Colon (tissue), 2 donors: Measurements from ENCODE around the gene CSGALNACT2.

Source experiments
- FAIRE-seq: peaks from 2 replicates; lab custom pipeline; 2012; peaks lifted over from hg19 to GRCh38; lab: Jason Lieb, UNC
- donor health status: control.
- donor health status: control.

CSGALNACT2 gene

DNA sequence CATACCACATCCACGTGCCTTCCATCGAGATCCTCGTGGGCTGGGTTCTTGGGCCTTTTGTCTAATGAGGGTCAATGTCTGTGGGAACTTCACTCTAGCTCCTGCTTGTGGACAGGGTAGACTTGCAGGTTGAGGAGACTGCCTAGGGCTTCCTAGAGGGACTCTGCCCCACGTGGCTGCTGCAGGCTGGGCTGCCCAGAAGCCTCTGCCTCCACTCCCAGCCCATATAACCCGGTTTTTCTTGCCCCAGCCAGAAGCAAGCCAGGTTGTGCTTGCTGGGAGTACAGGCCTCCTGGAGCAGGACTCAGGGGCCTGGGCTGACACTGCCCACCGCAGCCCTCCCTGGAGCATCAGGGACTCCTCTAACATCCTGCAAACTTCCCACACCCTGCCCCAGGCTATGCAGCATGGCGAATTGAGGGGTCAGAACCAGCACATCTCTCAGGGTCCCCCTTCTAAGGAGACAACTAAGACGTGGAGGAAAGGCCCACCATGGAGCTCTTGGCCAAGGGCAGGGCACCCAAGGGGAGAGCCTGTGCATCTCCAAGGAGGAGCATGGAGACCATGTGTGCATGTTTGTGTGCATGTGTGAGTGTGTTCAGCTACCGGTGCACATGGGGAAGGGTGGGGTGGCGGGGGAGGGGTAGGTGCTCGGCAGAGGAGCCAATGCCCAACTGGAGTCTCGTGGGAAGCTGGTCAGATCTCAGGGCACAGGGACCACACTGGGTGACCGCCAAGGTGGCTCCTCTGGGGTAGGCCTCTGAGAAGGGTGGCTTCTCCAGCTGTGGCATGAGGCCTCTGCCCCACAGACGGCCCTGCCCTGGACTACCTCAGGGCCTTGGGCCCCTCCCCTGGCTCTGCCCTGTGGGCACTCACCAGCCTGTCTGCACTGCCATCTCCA, 66.0 kb downstream of the CSGALNACT2 start:
- no peak for FAIRE-seq

DNA sequence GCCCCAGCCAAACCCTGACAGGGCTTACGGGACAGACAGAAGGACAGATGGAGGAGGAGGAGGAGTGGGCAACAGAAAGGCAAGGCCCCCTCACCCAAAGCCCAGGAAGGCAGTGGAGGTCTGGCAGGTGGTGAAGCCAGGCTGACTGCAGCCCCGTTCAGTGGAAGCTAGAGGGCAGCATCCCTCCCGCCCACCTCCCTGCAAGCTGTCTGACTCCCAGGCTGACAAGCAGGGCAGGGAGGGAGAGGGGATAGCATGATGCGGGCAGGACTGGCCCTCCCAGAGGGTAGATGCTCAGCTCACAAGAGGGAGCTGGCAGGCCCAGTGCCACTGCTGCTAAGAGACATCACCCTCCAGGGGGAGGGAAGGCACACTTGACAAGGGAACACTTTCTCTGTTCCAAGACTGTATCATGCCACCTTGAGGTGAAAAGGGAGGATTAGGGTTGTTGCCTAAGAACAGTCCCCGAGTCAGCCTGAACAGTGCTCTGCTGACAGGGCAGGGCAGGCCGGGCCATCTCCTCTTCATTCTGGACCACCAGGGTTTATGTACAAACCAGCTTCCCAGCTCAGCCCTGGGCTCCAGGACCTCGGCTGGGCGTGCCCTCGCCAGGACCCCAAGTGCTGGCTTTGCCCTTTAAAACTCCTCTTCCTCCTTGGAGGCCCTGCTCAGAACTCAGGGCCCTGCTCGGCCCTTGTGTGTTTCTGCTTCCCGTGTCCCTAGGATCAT, 66.9 kb downstream of the CSGALNACT2 start:
- FAIRE-seq = no peak

DNA sequence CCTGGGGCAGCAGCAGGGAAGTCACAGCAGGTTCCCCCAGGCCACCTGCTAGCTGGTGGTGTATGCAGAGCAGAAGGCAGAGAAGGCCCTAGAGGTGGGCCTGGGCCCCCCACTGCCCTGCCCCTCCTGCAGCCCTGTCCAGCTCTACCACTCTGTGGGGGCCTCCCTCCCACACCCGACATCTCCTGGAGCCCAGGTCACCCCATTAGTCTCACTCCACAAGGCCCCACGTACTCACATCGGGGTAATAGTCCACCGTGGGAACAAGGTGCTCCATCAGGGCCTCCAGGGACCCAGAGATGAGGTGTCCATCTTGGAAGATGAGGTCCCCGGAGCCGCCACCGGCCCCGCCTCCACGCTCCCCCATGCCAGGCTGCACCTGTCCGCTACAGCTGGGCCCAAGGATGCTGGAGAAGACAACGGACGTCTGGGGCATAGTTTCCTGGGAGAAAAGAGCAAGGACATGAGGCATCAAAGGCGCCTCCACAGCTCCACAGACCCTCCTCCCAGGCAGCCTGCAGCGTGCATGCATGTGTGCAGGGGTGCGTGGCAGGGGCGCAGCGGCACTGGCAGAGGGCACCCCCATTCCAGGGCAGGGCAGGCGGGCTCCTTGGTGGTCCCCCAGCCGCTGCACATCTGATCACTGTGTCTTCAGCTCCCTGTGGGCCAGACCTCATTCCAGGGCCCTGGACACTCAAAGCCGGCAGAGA, 67.6 kb downstream of the CSGALNACT2 start:
- no peak for FAIRE-seq

DNA sequence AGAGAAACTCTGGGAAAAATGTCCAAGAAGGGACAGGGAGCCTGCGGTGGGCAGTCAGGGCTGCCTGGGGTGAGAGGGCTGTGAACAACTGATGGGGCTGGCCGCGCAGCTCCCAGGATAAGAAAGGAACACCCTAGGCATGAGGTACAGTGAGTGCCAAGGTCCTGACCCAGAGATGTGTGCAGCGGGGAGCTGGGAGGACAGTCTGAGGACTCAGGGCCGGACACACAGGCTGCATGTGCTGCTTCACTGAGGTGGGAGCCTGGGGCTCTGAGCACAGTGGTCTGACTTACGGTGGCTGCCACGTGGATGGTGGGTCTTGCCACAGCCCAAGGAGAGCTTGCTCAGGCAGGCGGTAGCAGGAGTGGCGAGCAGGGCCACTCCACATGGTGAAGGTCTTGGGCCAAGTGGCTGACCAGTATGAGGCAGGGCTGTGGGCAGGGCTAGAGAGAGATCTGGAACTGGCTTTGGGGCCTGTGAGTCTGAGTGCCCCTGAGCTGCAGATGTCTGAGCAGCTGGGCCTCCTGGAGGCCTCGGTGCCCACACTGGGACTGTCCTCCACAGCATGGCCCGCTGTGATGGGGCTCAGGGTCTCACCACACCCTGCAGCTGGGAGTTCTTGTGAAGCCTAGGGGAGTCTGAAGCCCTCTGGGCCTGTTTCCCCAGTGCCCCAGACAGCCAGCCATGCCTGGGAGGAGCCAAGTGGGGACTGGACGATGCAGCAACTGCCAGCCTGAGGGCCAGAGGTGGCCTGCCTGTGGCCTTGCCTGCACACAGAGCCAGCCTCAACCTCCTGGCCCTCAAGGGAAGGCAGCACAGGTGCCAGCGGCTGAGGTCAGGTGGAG, 68.4 kb downstream of the CSGALNACT2 start:
- FAIRE-seq = no peak

DNA sequence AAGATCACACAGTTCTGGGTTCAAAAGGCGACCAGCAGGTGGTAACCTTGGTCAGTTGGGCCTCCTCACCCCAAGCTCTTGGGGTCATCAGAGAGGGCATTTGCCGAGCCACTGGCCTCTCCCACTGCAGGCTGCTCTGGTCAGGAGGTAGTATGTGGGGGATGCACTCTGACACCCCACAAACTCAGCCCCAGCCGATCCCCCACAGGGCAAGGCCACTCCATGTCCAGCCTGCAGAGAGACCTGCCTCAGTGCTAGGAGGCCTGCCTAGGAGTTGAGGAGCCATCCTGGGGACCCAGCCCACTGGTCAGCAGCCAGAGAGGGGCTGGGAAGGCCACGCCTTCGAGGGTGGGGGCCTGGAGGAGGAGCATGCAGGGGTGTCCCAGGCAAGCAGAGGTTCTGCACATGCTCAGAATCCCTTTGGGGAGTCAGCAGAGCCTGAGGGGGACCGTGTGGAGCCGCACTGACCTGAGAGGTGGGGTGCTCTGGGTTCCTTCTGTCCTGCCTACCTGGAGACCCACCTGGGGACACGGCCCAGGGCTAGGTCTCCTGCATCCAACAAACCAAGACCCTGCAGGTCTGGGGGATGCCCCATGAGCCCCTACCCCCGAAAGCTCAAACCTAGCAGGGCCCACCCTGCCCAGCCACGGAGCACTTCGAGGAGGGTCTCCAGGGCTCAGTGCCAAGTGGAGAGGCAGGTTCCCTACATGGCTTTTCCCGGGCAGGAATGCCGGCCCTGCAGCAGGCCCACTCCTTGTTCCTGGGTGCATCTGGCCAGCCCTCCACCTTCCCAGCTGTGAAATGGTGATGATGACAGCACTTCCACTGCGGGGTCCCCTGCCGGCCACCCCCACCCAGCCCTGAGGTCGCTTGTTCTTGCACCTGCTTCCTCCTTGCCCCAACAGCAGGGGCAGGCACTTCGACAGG, 70.2 kb downstream of the CSGALNACT2 start:
- FAIRE-seq = no peak

- no peak for FAIRE-seq
These were observed 70.8 kb downstream of the CSGALNACT2 start for GRCh38 chr10:43209074-43209455.

DNA sequence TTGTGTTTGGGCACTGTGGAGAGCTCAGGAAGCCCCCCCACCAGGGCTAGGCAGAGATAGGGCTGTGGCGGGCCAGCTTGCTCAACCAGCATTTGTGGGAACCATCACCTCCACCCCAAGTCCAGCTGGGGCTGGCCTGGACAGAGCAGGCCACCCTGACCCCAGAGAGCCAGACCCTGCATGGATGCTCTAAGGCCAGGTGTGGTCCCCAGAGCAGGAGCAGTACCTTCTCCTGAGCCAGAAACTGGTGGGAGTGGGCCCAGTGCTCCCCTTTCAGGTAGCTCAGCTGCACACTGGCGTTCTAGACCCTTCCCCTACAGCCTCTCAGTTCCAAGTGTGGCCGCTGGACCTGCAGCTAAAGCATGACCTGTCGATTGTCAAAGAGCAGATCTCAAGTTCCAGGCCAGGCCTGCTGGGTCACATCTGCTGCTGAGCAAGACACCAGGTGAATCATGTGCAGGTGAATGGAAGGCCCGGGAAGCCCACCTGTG, 71.5 kb downstream of the CSGALNACT2 start:
- FAIRE-seq = no peak

DNA sequence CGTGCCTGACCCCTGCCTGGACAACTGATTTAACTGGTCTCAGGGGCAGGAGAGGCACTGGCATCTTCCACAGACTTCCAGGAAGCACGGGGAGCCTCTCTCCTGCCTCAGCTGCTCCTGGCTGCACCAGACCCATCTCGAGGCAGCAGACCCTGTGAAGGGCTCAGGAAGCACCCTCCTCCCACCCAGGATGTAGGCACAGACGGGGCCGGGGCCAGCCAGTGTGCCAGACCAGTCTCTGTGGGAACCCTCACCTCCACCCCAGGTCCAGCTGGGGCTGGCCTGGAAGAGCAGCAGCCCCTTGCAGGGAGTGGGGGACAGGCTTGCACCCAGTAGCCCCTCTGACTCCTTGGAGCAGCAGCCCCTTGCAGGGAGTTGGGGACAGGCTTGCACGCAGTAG, 72.3 kb downstream of the CSGALNACT2 start:
- FAIRE-seq = no peak

- no peak for FAIRE-seq
These were observed 72.8 kb downstream of the CSGALNACT2 start for GRCh38 chr10:43211030-43211429.

GRCh38 chr10:43211431-43212042, 73.3 kb downstream of the CSGALNACT2 start:
- no peak for FAIRE-seq

DNA sequence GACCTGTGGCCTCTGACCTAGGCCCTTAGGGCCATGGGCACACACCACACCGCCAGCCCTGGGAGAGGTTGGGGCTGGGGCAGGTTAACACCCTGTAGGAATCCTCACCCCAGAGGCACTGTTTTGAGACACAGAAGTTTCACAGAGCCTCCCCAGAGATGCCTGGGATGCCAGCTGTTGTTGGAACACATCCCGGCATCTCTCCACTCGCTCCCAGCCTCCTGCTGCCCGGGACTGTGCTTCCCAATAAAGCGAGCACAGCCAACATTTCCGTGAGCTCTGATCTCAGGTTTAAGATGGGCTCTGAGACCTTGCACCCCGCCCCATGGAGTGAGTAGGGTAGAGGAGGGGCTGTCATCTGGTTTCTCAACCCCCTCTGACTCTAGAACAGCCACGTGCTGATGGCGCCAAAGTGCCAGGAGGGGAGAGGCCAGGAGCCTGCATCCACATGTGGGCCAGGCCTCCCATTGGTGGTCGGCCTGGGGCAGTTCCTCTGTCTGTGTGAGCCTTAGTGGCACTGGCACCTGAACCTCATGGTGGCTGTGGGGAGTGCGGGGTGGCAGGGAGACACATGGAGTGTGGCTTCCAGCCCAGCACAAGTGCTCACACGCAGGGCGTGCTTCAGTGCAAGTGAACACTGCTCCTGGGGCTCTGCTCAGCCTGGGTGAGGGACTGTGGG, 73.9 kb downstream of the CSGALNACT2 start:
- no peak for FAIRE-seq

- FAIRE-seq = no peak
These were observed 76.1 kb downstream of the CSGALNACT2 start for GRCh38 chr10:43214071-43214955.

GRCh38 chr10:43214956-43215561, 76.8 kb downstream of the CSGALNACT2 start:
- no peak for FAIRE-seq

DNA sequence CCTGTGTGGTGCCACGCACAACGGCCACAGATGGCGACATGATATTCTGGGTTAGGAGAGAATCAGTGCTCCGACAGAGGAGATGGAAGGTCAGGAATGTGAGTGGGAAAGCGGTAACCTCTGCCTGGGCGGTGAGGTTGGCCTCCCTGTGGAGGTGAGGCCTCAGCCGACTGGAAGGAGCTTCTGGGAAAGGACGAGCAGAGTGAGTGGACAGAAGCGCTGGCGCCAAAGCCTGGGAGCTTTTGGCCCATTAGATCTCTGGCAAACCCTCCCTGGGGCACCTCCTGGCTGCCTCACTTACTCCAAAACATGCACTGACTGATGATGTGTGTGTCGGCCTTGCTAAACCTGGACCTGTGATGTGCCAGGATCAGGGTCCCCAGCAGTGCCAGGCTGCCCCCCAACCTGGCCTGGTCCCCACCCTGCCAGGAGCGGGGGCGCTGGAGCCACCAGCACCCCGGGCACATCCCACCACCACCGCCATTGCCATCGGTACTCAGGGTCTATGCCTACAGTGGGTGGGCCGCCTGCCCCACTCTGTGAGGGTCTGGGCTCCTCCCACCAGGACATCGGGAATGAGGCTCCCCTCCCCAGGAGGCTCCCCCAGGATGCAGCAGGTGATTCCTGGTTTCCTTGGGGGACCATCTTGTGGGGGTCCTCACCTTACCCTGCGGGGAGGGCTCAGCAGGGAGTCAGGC, 77.7 kb downstream of the CSGALNACT2 start:
- FAIRE-seq = no peak

DNA sequence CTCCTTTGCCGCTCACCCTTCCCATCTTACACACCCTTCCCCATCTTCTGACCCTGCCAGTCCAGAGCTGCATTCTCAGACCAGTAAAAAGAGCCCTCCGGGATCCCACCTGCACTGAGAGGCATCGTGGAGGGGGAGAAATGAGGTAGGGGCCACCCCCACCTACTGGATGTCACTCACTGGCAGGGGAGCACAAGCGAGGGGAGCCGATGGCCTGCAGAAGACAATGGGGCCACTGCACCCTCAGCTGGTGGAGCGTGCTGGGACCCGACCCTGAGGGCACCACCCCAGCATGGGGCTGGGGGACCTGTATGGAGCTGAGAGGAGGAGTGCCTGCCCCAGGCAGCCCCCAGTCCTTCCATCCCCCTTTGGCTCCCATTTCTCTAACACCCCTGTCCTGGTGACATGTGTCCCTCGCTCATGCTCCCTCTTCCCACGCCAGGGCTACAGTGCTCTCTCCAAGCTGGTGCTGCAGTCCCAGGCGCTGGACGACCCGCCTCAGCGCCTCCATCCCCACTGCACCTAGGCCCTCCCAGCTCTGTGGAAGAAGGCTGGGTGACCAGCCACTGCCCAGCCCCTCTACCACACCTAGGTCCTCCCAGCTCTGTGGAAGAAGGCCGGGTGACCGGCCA, 78.8 kb downstream of the CSGALNACT2 start:
- no peak for FAIRE-seq

- no peak for FAIRE-seq
These were observed 79.4 kb downstream of the CSGALNACT2 start for GRCh38 chr10:43217563-43218205.
